NCI-H2227 (cell line): ENCODE results near the gene PSPH.
"Not testable (repeated sequence)": the region's sequence is repeated elsewhere in the genome, so short reads cannot be mapped to it uniquely, and the experiment has no call there.

Experiments used
- DNase-seq: peaks from one replicate; lab custom pipeline; 2025; ENCODE audit not compliant: unreplicated experiment; lab: John Stamatoyannopoulos, UW

Gene PSPH

GRCh38 chr7:56063500-56063881 is 12.2 kb upstream of the PSPH start:
- DNase-seq = no peak

- DNase-seq = no peak
Measured at GRCh38 chr7:56062382-56062781, 11.1 kb upstream of the PSPH start.

GRCh38 chr7:56053993-56054392 is 2.7 kb upstream of the PSPH start:
- DNase-seq = no peak

GRCh38 chr7:56053379-56053778 is 2.1 kb upstream of the PSPH start:
- DNase-seq = no peak

GRCh38 chr7:56051053-56051338 is 248 bp downstream of the PSPH start:
- DNase-seq = no peak

- peak; percentile 32 for DNase-seq
Measured at GRCh38 chr7:56048763-56049162, 2.5 kb downstream of the PSPH start.

- no peak for DNase-seq
Measured at GRCh38 chr7:56048245-56048644, 3.0 kb downstream of the PSPH start.

- not testable (repeated sequence) for DNase-seq
Measured at GRCh38 chr7:56047446-56048116, 3.7 kb downstream of the PSPH start.

GRCh38 chr7:56046721-56047445 is 4.4 kb downstream of the PSPH start:
- no peak for DNase-seq

GRCh38 chr7:56045758-56046157 is 5.5 kb downstream of the PSPH start:
- DNase-seq = not testable (repeated sequence)

- DNase-seq = no peak
Measured at GRCh38 chr7:56040730-56041129, 10.5 kb downstream of the PSPH start.

GRCh38 chr7:56033671-56034432 is 17.4 kb downstream of the PSPH start:
- DNase-seq = peak; percentile 88

GRCh38 chr7:56032578-56032977 is 18.7 kb downstream of the PSPH start:
- DNase-seq = not testable (repeated sequence)

GRCh38 chr7:56031556-56031955 is 19.7 kb downstream of the PSPH start:
- not testable (repeated sequence) for DNase-seq

- DNase-seq = no peak
Measured at GRCh38 chr7:56030340-56030739, 20.9 kb downstream of the PSPH start.

GRCh38 chr7:56028942-56029630 is 22.2 kb downstream of the PSPH start:
- no peak for DNase-seq

- DNase-seq = no peak
Measured at GRCh38 chr7:56026538-56026937, 24.7 kb downstream of the PSPH start.

GRCh38 chr7:56023500-56023899 is 27.7 kb downstream of the PSPH start:
- DNase-seq = no peak

- no peak for DNase-seq
Measured at GRCh38 chr7:56019501-56019900, 31.7 kb downstream of the PSPH start.

- not testable (repeated sequence) for DNase-seq
Measured at GRCh38 chr7:56017015-56017414, 34.2 kb downstream of the PSPH start.

GRCh38 chr7:56009695-56010094 is 41.5 kb downstream of the PSPH start:
- DNase-seq = no peak

GRCh38 chr7:56007891-56008290 is 43.4 kb downstream of the PSPH start:
- DNase-seq = no peak
